Measurements from ENCODE around the gene ZNF641.

DNA sequence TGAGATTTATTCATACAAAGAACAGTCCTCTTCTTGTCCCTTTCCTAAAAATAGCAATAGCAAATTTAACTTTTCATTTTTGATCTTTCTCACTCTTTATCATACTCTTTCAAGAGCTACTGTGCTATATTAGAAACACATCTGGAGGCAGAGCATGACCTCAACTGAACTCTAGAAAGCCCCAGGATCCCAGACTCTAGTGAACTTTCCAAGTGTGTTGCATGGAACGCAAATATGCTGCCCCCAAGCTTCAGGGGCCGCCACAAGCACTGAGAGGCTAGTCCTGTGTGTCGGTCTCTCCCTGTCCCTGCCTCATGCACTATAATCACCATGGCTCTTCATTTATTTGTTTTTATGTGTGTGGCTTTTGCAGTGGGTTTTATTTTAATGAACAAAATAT lies 38.7 kb upstream of the ZNF641 start:
- TF ChIP-seq ZFX (IDR thresholded peaks at IDR 0.05) (no peak), EZH2 (IDR thresholded peaks at IDR 0.05) (no peak), CEBPB (IDR thresholded peaks at IDR 0.05; ENCODE audit: low read depth) (no peak), CTCF (IDR thresholded peaks at IDR 0.05 in 2 of 3, conservative IDR thresholded peaks at IDR 0.05 in 1 of 3; ENCODE audit: borderline replicate concordance in 1 of 3, insufficient read depth in 1 of 3, low read depth in 2 of 3, low read length in 2 of 3) (no peak)
